ENCODE measurements around the gene NUDT15.

NUDT15 gene

GRCh38 chr13:48037346-48038173, at the start of gene NUDT15:
TSS of gene NUDT15 (plus strand) at chr13:48037726. CDS start at chr13:48037747, 21 bp downstream.
- peak; percentile 95 for DNase-seq (ENCODE audit: low spot score)
- TF ChIP-seq CTCF (IDR thresholded peaks at IDR 0.05; ENCODE audit: borderline replicate concordance, control extremely low read depth, extremely low read depth, insufficient read depth, missing control alignments): peak; percentile 99
- in situ Hi-C loops (cut with MboI; ENCODE audit: low sequenced_read_pairs, unreplicated experiment): no loop called here

- DNase-seq (ENCODE audit: low spot score): no peak
- TF ChIP-seq CTCF (IDR thresholded peaks at IDR 0.05; ENCODE audit: borderline replicate concordance, control extremely low read depth, extremely low read depth, insufficient read depth, missing control alignments): no peak
- in situ Hi-C loops (cut with MboI; ENCODE audit: low sequenced_read_pairs, unreplicated experiment): no loop called here
These were observed 47.1 kb upstream of the NUDT15 start for GRCh38 chr13:47990427-47990826.

GRCh38 chr13:47990920-47991466, 46.5 kb upstream of the NUDT15 start:
- no peak for TF ChIP-seq CTCF (IDR thresholded peaks at IDR 0.05; ENCODE audit: borderline replicate concordance, control extremely low read depth, extremely low read depth, insufficient read depth, missing control alignments)
- no peak for DNase-seq (ENCODE audit: low spot score)
- in situ Hi-C loops (cut with MboI; ENCODE audit: low sequenced_read_pairs, unreplicated experiment): no loop called here

- no peak for DNase-seq (ENCODE audit: low spot score)
- no peak for TF ChIP-seq CTCF (IDR thresholded peaks at IDR 0.05; ENCODE audit: borderline replicate concordance, control extremely low read depth, extremely low read depth, insufficient read depth, missing control alignments)
- in situ Hi-C loops (cut with MboI; ENCODE audit: low sequenced_read_pairs, unreplicated experiment): no loop called here
These were observed 45.7 kb upstream of the NUDT15 start for GRCh38 chr13:47991859-47992258.

GRCh38 chr13:47997384-47997783, 40.1 kb upstream of the NUDT15 start:
- in situ Hi-C loops (cut with MboI; ENCODE audit: low sequenced_read_pairs, unreplicated experiment): no loop called here
- DNase-seq (ENCODE audit: low spot score): no peak

GRCh38 chr13:47999973-48000372, 37.6 kb upstream of the NUDT15 start:
- no peak for TF ChIP-seq CTCF (IDR thresholded peaks at IDR 0.05; ENCODE audit: borderline replicate concordance, control extremely low read depth, extremely low read depth, insufficient read depth, missing control alignments)
- in situ Hi-C loops (cut with MboI; ENCODE audit: low sequenced_read_pairs, unreplicated experiment): no loop called here
- no peak for DNase-seq (ENCODE audit: low spot score)

More at GRCh38 chr13:47997384-47997783, 40.1 kb upstream of the NUDT15 start:
- no peak for TF ChIP-seq CTCF (IDR thresholded peaks at IDR 0.05; ENCODE audit: borderline replicate concordance, control extremely low read depth, extremely low read depth, insufficient read depth, missing control alignments)
